Peyer's patch (tissue), 4 donors: ENCODE results near the gene MED15.
A peak's percentile ranks its signal among the peaks of the same experiment; 100 is the strongest.

Experiments
- CTCF ChIP-seq, 6 experiments: fragments of 450-650 bp in 4 of 6; fragments of 200-600 bp in 2 of 6; sonication (generic) in 1 of 6; IDR thresholded peaks; one replicate each; pipeline ENCODE4 v1.5.1; 2017 to 2019; ENCODE audit warnings: antibody characterized with exemption in 6 of 6, mild to moderate bottlenecking in 3 of 6, moderate library complexity in 1 of 6
- POLR2A ChIP-seq, 2 donors: fragments of 450-650 bp; IDR thresholded peaks; one replicate each; pipeline ENCODE4 v1.5.1; 2017; ENCODE audit warnings: antibody characterized with exemption in 2 of 2, mild to moderate bottlenecking in 2 of 2, moderate library complexity in 2 of 2

GRCh38 chr22:20531154-20531403, 23.7 kb downstream of the MED15 start:
- TF ChIP-seq CTCF (IDR thresholded peaks at IDR 0.05), result no peak
- TF ChIP-seq POLR2A (IDR thresholded peaks at IDR 0.05), result peak in 1 of 2 donors; percentile 18
